Measurements from ENCODE around the gene KIAA1328. TPM values are rescaled to one million over a fixed set of nuclear protein-coding genes. Genes with fewer than 3 reads are reported as not detected.

The KIAA1328 gene
- total and polyA plus RNA-seq, 11 donors = 1.4 to 6.4 (median 4.0) TPM

- no peaks in the 10 kb centered on the region for H3K36me3 ChIP-seq
- no peak overlapping the region for H3K27ac ChIP-seq
- DNase-seq = peak in 1 of 5 donors; percentile 40
- TF ChIP-seq POLR2A (IDR thresholded peaks at IDR 0.05) = no peak
- TF ChIP-seq, protein P1, sequence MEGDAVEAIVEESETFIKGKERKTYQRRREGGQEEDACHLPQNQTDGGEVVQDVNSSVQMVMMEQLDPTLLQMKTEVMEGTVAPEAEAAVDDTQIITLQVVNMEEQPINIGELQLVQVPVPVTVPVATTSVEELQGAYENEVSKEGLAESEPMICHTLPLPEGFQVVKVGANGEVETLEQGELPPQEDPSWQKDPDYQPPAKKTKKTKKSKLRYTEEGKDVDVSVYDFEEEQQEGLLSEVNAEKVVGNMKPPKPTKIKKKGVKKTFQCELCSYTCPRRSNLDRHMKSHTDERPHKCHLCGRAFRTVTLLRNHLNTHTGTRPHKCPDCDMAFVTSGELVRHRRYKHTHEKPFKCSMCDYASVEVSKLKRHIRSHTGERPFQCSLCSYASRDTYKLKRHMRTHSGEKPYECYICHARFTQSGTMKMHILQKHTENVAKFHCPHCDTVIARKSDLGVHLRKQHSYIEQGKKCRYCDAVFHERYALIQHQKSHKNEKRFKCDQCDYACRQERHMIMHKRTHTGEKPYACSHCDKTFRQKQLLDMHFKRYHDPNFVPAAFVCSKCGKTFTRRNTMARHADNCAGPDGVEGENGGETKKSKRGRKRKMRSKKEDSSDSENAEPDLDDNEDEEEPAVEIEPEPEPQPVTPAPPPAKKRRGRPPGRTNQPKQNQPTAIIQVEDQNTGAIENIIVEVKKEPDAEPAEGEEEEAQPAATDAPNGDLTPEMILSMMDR (IDR thresholded peaks at IDR 0.05) = no peak
- H3K4me3 ChIP-seq = no peak overlapping the region
- no peak for ATAC-seq
- peaks cover 6 to 56% (median 14%) of the 10 kb centered on the region in 9 donors for H3K27me3 ChIP-seq
- no peaks in the 10 kb centered on the region for H3K9me3 ChIP-seq
- peaks cover 0 to 13% (median 0%) of the 10 kb centered on the region in 12 donors for H3K4me1 ChIP-seq
- 69 to 85% (median 75%) methylated on average over 5 to 6 of the region's 6 CpGs for WGBS, 4 donors
- intact Hi-C loops (cut with DNase I) = loop anchor here in 2 of 10 donors (10.0 kb wide), 2 partner anchors 55 to 65 kb away; no protein-coding TSS in a partner anchor
These were observed 421.1 kb downstream of the KIAA1328 start for GRCh38 chr18:37249895-37250618.

GRCh38 chr18:37251679-37252078, 422.8 kb downstream of the KIAA1328 start:
- no peaks in the 10 kb centered on the region for H3K9me3 ChIP-seq
- H3K4me3 ChIP-seq = no peak overlapping the region
- H3K36me3 ChIP-seq = no peaks in the 10 kb centered on the region
- ATAC-seq (no peak), DNase-seq (no peak)
- peaks cover 6 to 62% (median 14%) of the 10 kb centered on the region in 9 donors for H3K27me3 ChIP-seq
- WGBS, 4 donors = 70 to 76% (median 74%) methylated on average over 3 of the region's 3 CpGs
- H3K27ac ChIP-seq = no peak overlapping the region
- peaks cover 0 to 13% (median 0%) of the 10 kb centered on the region in 12 donors for H3K4me1 ChIP-seq
- intact Hi-C loops (cut with DNase I) = no loop called here
- TF ChIP-seq, protein P1 (IDR thresholded peaks at IDR 0.05) = no peak
- TF ChIP-seq POLR2A (IDR thresholded peaks at IDR 0.05) = no peak

GRCh38 chr18:37252342-37252741, 423.4 kb downstream of the KIAA1328 start:
- peak in 1 of 5 donors; percentile 14 for DNase-seq
- Histone ChIP-seq H3K4me3 (no peak overlapping the region), H3K36me3 (no peaks in the 10 kb centered on the region), H3K27ac (no peak overlapping the region), H3K9me3 (no peaks in the 10 kb centered on the region), H3K27me3 (peaks cover 6 to 62% (median 14%) of the 10 kb centered on the region in 9 donors), H3K4me1 (peaks cover 0 to 13% (median 0%) of the 10 kb centered on the region in 12 donors)
- WGBS, 4 donors = 83 to 85% (median 85%) methylated on average over 3 of the region's 3 CpGs
- intact Hi-C loops (cut with DNase I) = no loop called here
- no peak for TF ChIP-seq POLR2A (IDR thresholded peaks at IDR 0.05)
- TF ChIP-seq, protein P1 (IDR thresholded peaks at IDR 0.05) = no peak
- ATAC-seq = no peak

DNA sequence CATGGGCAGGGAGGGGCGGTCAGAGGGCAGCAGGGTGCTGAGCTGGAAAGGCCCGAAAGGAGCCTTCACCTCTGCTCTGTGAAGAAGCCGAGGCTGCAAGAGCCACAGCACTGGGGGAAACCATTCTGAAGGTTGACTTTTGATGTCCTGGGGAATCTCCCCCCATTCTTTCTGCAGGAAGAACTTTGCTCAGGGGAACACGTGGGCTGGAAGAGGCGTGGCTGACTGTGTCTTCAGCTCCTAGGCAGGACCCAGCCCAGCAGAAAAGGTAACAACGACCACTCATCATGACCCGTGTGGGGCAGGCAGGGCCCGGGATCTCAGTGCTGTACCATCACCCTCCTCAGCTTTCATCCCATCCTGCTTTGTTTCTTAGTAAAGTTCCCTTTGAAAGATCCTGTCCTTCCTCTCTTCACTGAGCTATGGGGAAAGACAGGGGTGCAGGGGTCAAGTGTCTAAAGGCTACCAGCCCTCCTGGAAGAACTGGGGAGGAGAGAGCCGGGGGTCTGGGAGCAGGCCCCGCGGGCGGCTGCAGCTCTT, 424.0 kb downstream of the KIAA1328 start:
- TF ChIP-seq, protein P1 (IDR thresholded peaks at IDR 0.05) = no peak
- no peak for TF ChIP-seq POLR2A (IDR thresholded peaks at IDR 0.05)
- Histone ChIP-seq H3K36me3 (no peaks in the 10 kb centered on the region), H3K27me3 (peaks cover 6 to 62% (median 14%) of the 10 kb centered on the region in 9 donors), H3K4me3 (no peak overlapping the region), H3K4me1 (peaks cover 0 to 13% (median 0%) of the 10 kb centered on the region in 12 donors), H3K9me3 (no peaks in the 10 kb centered on the region), H3K27ac (no peak overlapping the region)
- WGBS, 4 donors = 66 to 85% (median 71%) methylated on average over 8 to 12 of the region's 12 CpGs
- peak in 1 of 5 donors; percentile 20 for DNase-seq
- intact Hi-C loops (cut with DNase I) = no loop called here
- ATAC-seq = no peak

Measured in heart left ventricle (tissue), 16 donors.